DMS153 (cell line): ENCODE data around the gene CARS1.

ENCODE experiments used
- DNase-seq: peaks from one replicate; lab custom pipeline; 2025; lab: John Stamatoyannopoulos, UW

Gene CARS1

DNA sequence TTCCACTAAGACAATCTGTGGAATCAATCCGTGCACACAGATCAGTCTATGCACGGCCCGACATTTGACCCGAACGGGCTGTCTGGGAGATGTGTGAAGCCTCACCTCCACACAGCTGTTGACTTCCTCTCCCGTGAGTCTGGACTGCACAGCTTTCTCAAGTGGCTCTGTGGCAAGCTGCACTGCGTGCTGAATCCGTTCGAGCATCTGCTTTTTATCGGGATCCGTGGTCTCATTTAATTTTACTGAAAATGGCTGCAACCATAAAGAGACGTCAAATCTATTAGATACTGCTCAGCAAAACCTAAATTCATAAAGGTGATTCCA lies 19.3 kb downstream of the CARS1 start:
- DNase-seq: no peak

DNA sequence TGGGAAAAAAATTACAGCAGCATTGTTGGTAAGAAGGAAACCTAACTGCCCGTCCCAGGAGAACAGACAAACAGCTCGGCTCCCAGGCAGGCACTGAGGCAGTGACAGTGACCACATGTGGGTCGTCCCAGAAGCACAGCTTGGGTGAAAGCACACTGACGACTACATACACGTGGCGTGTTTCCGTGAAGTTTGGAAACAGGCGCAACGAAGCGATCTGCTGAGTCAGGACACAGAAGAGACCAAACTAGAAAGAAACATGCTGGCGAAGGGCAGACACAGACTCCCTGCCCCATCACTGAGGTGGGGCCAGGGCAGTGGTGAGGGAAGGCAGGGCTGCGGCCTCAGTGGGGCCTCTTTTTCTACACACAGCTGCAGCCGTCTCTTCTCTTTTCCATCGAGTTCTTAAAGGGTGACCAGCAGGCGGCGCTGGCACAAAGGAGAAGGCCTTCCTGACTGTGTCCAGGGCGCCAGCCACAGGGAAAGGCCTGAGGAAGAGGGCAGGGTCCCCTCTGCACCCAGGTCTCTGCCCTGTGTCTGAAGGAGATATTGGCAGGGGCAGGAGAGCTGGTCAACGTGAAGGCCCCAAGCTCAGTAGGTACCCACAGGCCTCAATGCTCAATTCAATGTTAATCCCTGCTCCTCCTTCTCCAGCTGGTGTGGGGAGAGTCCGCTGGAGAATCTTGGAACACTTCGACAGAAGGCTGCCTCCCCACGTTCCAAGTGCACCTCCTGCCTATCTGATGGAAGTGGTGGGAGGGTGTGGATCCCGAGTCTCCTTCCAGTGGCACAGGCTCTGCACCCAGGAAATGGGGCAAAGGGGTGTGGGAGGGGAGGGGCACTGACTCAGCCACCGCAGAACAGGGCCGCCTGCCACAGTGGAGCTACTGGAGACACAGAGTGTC lies 19.9 kb downstream of the CARS1 start:
- DNase-seq: no peak

DNA sequence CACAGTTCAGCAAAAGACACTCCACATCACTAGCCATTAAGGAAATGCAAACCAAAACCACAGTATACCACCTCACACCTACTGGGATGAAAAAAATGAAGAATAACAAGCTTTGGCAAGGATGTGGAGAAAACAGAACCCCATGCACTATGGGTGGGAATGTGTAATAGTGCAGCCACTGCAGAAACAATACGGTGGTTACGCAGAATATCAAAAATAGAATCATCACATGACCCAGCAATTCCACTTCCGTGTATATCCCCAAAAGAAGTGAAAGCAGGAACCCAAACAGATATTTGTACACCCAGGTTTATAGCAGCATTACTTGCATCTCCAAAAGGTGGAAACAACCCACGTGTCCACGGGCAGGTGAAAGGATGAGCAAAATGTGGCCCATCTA lies 20.8 kb downstream of the CARS1 start:
- DNase-seq: no peak

DNA sequence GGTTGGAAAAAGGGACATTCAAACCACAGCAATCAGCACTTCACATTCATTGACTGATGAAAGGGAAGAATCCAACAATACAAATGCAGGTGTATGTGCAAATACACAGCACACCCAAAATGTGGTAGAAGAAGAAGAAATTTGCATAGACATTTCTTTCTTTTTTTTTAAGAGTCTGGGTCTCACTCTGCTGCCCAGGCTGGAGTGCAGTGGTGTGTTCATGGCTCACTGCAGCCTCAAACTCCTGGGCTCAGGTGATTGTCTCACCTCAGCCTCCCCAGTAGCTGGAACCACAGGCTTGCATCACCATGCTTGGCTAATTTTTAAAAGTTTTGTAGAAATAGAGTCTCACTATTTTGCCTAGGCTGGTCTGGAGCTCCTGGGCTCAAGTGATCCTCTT lies 21.9 kb downstream of the CARS1 start:
- DNase-seq: no peak

DNA sequence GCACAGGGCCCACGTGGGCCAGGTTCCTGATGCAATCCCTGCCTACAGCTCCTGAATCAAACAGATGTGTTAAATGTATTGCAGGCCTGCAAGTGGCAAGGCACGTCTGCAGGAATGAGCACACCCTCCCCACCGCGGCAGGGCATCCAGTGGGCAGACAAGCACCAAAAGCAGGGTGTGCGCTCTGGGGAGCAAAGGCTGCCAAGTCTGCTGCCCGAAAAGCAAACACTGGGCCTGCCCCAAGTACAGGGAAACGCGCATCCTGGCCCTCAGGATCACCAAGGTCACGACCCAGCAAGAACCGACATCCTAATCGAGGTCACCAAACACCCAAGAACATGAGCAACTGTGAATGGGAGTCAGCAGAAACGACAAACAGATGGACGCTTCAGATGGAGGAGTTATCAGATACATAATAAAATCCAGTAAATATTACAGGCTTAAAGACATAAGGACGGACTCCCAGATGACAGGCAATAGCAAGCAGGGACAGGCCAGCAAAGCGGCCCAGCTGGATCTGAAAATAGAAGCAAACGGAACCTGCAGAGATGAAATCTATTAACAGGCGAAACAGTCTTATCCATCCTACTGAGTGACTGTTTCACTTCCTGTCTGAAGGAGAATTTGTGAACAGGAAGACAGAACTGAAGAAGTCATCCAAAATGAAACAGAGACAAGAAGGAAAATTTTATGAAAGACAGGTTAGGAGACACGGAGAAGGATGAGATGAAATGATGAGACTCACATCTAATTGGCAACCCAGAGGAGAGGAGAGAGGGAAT lies 26.7 kb downstream of the CARS1 start:
- no peak for DNase-seq

DNA sequence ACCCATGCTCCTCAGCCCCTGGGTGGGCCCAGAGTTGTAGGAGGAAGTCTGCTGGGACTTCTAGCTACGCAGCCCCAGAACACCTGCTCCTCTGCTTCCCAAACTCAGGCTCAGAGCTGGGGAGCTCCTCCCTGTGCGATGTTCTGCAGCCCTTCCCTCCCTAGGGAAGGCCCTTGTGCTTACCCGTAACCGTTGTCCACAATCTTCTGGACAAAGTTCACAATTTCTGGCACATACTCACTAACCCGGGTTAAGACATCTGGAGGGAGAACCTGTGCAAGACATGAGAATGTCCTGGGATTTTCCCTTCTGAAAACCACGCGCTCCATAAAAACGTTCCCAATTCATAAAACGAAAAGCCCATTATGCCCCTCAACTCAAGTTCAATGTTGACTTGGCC lies 28.4 kb downstream of the CARS1 start:
- DNase-seq: no peak

DNA sequence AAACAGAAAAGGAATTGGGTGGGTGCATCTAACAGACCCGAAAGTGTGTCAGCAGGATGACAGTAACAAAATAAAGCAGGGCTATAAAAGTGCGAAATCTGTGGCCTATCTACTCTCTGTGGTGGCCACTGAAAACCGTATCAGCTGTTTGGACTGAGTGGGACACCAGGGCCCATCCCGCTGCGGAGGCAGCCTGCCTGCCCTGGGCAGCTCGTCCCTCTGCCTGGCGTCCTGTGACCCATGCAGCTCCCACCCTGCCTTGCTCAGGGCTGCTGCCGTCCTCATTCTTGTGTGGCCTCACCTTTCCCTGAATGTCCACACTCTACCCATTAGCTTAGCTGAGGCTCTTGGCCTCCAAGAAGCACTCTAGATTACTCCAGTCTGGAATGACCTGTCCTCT lies 30.4 kb downstream of the CARS1 start:
- DNase-seq: no peak

DNA sequence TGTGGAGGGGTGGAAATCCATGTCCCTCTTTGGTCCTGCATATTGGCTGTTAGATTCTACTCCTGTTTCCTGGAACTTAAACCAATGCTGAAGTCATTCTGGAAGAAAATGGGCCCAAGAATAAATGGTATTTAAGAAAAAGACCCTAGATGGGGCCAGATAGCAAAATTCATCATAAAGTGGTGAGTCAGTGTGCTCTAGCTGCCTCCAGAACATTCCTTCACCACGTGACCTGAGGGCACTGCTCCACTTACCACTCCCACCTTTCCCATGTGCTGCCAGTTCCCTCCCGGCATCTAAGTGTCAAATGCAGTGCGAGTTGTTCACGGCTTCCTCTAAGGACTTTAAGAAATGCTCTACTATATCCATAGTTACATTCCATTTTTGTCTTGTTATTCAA lies 34.2 kb downstream of the CARS1 start:
- no peak for DNase-seq

DNA sequence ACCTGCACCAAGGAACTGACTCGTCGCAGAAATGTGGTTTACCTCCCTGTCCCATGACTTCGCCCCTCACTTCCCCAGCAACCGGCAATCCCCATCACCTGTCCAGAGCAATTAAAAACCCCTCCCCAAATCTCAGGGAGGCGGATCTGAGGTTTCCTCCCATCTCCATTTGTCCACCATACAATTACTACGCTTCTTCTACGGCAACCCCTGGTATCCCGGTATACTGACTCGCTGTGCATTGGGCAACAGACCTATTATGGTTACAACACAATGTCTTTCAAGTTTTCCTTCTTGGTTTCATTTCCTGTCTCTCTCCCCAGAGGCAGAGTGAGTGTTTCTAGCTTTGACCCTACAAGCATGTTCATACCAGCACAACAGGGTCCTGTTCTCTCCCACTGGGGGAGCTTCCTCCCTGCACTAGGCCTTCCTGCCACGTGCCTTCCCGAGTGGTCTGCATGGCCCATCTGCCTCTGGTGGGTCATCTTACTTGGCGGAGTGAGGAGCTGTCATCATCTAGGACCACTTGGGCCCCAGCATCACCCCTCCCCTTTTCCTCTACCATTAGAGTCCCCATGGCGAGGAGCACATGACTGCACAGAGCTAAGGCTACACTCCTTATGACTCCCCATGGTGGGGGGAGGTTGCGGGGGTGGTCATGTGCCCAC lies 34.8 kb downstream of the CARS1 start:
- DNase-seq: no peak

DNA sequence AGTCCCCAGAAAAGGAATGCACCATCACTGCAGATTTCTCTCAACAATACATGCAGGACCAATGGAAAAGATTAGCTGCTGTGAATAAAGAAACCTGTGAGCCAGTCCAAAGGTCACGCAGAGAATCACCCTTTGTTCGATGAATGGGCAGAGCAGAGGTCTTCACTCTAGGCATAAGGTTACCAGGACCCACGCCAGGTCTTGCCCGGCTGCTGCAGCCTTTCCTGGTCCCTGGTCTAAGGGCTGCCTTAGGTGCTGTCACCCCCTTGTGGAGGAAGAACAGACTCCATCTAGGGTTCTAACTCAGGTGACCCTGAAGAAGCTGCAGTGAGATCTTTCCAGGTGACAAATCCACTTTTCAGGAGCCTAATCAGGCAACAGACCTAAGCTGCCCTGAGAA lies 36.1 kb downstream of the CARS1 start:
- DNase-seq: peak; percentile 22

DNA sequence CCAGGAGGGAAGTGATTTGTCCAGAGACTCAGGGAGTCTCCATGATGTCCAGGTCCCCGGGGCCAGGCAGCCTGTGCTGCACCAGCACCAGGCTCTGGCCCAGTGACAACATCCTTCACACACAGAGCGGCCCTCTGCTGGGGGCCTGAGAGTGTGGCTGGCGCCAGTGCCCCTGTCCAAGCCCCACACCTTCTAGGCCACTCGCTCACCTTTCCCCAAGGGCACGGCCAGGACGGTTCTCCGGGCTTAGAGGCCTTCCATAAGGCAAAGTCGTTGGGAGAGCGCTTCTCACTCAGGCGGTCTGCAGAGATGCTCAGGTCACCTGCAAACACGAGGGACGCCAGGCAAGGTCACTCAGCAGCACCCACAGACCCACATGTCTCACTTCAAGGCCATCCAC lies 37.2 kb downstream of the CARS1 start:
- no peak for DNase-seq

DNA sequence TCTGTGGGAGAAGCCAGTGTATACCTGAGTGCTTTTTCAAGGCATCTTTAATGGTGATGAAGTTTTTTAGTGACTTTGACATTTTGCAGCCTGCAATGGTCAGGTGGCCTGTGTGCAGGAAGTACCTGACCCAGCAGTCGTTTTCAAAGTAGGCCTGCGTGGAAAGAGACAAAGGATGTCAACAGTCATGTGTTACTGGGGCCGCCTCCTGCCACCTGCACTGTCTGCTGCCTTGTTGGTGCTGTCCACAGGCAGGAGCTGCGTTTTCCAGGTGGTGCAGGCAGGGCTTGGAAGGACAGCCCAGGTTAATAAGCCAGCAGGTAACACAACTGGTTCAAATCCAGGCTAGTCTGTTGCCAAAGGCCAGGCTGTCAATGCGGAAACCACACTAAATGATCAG lies 38.6 kb downstream of the CARS1 start:
- no peak for DNase-seq

DNA sequence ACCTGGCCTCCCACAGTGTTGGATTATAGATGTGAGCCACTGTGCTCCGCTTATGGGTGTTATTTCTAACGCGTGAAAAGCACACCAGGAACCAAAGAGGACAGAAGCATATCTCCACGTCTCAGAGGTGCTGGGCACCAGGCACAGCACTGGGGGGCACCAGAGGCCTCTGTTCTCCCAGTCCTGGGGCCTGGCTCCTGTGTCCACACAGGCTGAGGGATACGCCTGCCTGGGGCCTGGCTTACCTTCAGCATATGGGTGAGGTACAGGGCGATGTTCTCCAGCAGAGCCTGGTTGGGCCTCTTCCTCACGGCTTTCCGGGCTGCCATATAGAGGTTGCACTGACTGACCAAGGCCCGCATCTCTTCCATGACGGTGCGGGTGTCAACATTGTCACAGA lies 40.4 kb downstream of the CARS1 start:
- DNase-seq: no peak

DNA sequence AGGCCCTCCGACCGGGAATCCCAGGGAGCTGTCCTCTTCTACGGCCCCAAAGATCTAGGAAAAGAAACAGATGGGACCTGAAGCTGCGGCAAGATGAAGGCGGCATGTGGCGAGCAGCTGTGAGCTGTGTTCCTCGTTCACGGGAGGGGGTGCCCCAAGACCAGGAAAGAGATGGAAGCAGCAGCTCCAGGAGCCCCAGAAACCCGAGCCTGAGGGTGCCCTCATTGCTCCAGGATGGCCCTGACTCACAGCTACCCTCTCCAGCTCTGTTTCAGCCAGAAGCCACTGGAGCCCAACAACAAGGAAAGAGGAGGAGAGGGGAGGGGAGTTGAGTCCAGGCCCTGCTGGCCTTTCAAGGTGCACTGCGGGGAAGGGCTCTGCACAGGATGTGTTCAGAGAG lies 41.4 kb downstream of the CARS1 start:
- no peak for DNase-seq

DNA sequence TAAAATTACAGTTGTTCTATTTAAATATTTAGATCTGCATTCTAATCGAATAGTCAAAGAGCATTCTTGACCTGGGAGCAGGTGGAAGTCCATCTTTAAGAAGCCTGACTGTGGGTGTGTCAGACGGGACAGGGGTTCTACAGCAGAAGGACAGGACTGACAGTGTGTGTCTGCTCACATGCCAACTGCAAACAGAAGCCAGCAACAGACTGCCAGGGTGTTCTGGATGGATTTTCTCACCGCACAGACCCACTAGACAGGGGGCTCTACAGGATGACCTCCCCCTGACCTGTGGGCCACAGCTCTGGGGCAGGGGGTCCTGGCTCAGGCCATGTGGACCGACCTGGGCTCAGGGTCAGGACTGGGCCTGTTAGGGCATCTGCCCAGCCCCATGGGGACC lies 42.3 kb downstream of the CARS1 start:
- no peak for DNase-seq

DNA sequence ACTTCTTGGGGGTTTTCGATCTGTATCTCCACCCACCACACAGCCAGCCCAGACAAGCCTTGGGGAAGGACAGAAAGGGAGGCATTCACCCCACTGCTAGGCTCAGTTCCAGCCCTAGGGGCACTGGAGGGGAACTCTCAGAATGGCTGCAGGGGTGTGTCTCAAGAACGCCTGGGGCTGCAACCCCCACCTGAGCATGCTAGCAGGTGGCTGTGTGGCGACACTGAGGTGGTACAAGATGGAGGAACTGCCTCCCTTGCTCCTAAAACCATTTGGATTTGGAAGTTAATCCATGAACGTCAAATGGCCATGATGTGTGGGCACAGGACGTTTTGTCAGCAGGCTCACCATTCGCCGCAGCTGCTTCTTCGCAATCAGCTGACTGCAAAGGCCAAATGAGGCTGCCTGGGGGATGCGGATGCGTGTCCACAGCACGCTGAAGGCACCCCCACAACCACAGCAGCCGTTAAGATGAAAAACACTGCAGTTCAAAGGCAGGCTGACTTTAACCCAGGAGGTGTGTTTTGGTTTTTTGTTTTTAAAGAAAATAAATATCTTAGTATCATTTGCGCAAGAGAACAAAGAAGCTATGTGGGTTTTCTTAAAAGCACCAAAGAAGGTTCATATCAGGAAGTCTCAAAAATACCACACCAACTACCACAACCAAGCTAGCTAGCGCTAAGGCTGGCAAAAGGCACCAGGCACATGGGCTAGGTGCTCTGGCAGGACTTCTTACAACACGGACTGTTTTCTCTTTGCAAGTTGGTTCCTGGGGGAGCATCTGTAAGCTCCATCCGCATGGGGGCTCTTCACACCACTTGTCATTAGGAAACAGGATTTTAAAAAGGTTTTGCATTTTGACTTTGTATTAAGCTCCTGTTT lies 42.9 kb downstream of the CARS1 start:
- no peak for DNase-seq

DNA sequence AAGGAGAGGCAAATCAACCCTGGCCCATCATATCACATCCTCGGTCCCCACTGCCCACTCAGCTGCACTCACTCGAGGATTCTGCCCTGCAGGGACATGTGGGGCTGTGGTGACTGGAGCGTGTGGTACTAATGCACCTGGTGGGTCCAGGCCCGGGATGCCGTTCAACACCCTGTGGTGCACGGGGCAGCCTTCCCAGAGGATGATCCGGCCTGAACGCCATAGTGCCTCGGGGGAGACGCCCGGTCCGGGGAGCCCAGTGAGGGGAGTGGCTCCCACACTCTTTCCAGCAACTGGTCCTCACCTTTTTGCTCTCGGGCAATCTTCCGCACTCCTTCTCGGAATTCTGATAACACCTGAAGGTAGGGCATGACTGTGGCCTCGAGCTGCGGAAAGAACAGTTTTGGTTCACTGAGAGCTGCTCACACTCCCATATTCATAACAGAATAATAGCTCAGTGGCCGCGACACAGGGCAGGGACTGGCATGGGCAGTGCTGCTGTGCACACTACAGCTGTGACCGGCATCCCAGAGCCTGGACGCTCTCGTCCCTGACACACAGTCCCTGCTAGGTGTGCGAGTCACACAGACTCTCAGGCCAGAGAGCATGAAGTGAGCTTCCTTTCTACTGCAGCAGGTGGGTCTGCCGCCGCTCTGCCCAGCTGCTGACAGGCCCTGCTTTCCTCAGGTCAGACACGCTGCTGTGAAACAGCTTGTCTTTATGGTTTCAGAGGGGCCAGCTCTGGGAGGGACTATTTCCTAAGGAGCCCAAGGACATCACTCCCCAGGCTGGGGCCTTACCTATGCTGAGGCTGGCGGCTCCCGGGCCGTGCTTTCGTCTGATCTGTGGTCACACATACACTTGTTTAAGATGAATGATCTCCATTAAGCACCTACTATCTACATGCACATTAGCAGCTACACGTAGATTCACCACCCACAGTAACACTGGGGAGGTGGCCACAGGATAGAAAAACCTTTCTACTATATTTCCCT lies 45.0 kb downstream of the CARS1 start:
- no peak for DNase-seq

DNA sequence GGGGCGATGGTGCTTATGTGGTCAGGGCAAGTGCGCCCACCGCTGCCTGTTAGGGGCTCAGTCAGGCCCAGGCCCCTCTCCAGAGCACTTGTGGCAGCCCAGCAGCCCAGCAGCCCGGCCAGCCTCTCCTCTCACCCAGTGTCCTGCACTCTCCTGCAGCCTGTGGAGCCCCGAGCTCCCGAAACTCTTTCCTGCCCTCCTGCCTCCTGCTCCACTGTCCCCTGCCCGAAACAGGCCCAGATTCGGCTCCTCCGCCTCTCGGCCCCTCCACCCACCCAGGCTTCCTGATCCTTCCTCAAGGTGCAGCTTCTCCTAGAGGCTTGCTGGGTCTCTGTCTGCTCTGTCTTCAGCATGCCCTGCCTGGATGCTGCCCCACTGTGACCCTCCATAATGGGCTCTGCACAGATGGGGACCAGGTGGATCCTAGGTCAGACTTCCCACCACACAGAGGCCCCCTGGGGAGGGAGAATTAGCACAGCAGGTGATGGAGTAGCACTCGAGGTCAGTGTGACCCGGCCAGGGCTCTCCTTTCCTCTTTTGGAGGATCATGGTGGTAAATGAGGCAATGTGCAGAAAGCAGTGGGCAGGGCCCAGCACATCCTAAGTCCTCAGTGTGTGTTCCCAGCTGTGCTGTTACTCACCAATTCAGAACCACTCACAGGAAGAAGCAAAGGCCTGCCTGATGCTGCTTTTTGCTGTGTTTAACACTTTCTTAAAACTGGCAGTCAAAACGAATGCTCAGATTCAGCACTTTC lies 46.5 kb downstream of the CARS1 start:
- DNase-seq: no peak

DNA sequence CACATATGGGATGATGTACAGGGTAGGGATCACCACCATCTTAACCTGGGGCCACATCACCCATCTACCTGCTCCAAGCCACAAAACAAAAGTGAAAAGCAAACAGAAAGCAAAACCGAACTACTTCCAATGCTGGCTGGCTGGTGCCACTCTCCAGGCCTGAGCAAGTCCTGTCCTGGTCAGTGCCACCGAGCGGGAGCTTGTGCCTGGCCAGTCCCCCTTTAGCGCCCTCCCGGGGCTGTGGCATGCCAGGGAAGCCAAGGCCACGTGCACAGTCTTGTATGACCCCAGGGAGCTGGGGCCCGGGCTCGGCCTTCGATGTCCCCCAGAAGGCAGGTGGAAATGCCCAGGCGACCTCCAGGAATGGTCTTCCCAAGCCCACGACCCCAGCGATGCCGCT lies 47.2 kb downstream of the CARS1 start:
- no peak for DNase-seq

DNA sequence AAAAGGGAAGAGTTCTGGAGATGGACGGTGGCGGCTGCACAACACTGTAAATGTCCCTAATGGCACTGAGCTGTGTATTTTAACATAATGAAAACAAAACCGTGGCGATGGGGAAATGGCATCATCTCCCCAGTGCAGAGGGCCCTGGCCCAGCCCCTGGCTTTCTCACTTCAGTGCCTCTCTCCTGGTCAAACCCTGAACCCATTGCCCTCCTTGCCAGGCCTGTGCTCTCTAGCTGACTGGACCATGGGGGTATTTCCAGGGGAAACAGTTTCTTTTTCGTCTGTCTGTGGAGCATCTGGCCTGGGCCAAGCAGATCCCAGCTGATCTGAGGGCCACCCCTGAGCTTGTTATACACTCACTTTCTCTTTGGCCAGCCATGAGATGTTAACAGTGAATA lies 47.7 kb downstream of the CARS1 start:
- DNase-seq: no peak
